Muscle of arm (tissue), 12 donors: ENCODE measurements around the gene PPM1E. TPM values are rescaled to one million over a fixed set of nuclear protein-coding genes. Genes with fewer than 3 reads are reported as not detected.
"Not testable (repeated sequence)": the region's sequence is repeated elsewhere in the genome, so short reads cannot be mapped to it uniquely, and the experiment has no call there.

ENCODE experiments used
- DNase-seq: peaks from one replicate; pipeline ENCODE4 v3.0.0-alpha.2; 2013
- polyA plus RNA-seq, 12 donors: library from polyadenylated mRNA; unstranded; fragments of 120-200 nt; gene quantifications; one replicate each; pipeline ENCODE4 v1.2.1, GENCODE V29; 2013; ENCODE audit not compliant: insufficient read length in 12 of 12

The PPM1E gene
- polyA plus RNA-seq, 12 donors: 0.97 to 2.6 (median 1.9) TPM; not detected in 1

DNA sequence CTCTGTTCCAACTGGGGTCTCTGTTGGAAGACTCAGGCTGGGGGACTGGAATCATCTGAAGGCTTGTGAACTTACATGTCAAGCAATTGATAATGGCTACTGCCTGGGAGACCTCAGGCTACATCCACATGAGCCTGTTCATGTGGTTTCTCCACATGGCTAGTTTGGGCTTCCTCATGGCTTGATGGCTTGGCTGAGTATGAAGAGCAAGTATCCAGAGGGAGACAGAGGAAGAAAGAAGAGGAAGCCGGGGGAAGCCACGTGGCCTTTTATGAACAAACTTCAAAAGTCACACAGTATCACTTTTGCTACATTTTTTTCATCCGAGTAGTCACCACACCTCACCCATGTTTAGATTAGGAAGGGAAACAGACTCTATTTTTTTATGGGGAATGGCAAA, 192.2 kb downstream of the PPM1E start:
- no peak for DNase-seq

DNA sequence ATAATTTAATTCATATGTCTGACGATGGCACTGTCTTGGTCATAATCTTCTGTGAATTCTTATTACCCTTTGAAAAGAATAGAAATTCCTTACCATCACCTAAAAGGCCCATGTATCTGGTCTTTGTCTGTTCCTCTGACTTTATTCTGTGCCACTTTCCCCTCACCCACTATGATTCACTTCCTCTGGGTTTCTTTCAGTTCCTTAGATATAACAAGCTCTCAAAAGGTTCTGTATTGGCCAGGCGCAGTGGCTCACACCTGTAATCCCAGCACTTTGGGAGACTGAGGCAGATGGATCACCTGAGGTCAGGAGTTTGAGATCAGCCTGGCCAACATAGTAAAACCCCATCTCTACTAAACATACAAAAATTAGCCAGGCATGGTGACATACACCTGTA, 198.7 kb downstream of the PPM1E start:
- DNase-seq: not testable (repeated sequence)

DNA sequence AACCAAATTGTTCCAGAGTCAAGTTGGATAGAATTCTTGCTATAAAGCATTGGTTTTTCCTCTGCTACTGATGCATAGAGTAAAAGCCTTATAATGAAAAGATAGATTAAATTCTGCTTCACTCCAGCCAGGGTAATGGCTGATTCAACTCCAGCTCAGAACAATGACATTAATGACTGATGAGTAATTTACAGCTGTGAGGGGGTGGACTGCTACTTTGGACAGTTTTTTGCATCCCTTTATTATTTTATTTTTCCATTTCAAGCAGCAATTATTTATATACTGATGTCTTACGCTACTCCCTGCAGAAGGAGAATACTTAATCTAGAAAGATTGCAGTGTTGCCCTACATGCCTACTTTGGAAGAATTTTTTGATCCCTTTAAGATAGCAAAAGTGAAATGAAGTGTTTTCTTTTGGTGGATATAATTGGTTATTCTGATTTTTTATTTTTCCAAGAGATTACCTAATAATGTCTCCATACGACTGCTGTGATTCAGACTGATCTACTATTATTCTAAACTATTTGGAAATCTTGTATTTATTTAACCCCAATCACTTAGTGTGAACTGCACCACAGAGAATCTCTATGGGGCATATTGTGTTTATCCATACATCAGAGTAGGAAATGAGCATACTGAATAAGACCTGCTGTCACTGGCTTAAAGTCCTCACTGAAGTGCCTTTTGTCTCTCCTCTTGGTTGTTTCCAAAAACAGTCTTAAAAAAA, 201.5 kb downstream of the PPM1E start:
- no peak for DNase-seq

DNA sequence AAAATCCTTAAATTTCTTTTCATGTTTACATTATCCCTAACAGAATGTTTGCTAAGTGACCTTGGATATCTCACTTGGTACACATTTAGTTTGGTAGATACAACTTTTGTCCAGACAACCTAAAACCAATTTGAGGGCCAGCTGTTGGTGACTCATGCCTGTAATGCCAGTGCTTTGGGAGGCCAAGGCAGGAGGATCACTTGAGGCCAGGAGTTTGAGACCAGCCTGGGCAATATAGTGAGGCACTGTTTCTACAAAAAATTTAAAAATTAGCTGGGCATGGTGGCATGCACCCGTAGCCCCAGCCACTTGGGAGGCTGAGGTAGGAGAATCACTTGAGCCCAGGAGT, 202.0 kb downstream of the PPM1E start:
- not testable (repeated sequence) for DNase-seq

DNA sequence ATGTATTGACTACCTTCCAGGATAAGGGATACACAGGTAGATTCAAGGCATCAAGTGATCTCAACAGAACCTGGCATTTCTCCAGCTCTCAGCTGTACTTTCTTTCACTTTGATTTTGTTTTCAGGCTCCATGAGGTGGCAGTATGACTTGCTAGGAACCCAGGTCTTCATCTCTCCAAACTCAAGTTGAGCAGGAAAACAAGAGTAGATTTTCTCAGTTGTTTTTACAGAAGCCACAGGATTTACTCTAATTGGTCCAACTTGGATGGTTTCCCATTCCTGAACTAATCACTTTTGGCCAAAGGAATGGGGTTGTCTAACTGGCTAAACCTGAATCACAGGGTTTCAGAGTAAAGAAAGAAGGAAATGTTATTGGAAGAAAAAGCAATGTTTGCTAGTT, 204.4 kb downstream of the PPM1E start:
- no peak for DNase-seq

DNA sequence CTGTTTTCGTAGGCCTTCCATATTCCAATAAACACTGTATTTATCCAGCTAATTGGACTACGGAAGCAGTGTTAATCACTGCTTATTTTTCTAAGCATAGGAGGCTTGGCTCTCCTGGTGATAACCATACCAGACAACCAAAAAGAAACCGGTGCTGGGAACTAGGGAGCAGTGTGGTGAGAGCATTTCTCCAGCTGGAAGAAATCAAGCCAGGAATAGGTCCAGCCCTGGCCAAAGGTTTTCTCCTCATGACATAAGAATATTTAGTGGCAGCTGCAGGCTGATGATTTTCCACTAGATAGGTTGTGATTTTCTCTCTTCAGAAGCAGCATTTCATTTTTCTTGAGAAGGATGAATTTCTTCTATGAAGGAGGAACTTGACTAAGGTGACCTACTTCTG, 209.6 kb downstream of the PPM1E start:
- DNase-seq: peak; percentile 7

DNA sequence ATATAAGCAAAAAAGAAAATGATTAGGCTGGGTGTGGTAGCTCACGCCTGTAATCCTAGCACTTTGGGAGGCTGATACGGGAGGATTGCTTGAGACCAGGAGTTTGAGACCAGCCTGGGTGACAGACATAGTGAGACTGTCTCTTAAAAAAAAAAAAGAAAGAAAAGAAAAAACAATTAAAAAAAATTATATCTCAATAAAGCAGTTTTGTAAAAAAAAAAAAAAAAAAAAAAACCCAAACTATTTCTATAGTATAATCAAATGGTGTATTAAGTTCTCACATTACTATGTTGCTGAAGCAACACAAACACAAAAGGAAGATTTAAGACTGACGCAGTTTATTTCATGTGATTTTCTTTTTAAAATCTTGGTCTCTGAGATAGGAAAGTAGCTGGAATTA, 210.6 kb downstream of the PPM1E start:
- no peak for DNase-seq

DNA sequence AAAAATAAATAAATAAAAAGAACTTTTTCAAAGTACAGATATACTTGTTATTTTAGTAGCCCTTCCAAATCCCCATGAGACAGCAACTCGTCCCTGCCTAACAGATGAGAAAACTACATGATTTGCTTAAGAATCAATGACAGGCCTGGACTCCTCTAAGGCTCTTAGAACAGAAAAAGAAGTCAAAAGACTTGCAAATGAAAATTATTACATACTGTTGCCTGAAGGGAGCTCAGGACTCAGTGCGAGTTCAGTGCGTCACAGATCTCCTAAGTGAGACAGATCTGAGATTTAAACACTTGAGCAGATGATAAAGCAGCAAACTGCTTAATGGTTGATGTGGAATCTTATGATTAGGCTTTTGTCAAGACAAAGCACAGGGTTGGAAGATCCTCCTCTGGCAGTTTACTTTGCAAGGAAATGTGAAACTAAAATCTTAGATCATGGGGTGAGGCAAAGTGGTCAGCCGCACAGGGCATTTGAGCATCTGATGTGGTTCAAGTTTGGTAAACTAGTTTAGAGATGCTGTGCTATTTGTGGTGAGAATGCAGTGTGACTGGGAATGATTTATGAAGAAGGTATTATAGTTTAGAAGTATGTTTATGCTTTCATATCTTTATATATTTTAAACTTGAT, 212.9 kb downstream of the PPM1E start:
- DNase-seq: no peak

DNA sequence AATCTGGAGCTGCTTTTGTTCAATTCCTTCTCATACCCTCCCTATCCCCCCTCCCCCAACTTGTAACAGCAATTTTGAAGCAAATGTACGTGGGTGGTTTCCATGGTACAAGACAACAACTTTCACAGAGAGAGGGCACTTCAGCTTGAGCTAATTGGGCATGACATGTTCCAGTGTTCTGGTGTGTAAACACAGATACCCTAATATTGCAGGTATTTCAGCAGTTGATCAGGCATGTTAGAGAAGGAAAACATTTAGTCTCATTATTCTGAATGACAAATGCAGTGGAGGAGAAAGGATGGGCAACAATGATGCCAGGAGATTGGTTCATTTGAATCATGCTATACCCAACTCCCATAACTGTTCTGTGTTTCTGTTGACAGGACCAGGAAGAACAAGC, 213.5 kb downstream of the PPM1E start:
- no peak for DNase-seq

DNA sequence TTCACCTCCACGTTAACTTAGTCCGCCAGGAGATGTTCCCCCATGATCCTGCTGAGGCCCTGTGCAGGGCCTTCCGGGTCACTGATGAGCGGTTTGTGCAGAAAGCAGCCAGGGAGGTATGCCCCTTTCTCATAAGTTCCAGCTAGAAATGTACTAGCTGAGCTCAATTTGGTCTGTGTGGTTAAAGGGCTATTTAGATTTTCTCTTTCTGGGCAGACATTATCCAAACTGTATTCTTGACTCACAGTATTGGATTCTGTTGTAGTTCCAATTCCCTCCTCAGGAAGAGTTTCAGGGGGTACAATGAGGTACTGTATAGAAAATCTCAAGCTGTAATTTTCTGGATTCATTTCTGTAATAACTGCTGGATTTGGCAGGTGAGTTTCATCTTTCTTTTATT, 214.0 kb downstream of the PPM1E start:
- no peak for DNase-seq

DNA sequence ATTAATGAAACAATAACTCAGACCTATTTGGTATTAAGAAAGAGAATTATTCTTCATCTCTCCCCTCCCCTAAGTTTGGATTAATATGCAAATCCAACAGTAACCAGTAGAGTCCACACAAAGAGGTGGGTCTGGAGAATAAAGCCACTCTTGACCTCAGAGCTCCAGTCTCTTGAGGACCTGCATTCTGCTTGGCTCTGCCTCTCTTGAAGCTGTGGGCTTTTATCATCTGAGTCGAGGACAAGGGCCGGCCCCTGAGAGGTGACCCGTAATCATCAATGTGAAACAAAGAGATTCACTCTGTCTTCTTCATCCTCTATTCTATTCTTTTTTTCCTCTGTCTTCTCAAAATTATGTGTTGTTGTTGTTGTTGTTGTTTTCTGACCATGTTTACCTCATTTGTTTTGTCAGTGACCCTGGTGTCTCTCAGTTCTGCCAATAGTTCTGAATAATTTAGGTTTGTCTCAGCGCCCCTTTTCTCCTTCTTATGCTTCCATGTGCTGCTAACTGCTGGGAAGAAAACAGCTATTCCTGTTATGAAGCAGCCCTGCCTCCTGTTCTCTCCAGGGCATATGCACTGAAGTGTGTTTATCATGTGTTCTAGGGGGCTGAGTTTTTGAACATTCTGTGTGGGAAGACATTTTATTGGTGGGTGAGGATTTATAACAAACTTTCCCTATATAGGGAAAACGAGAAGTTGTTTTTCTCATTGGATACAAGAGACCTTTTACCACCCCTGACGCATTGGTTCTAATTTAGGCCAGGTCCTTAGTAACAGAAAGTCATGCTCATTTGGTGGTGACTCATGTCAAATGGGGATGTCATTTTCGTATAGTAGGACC, 215.2 kb downstream of the PPM1E start:
- DNase-seq: no peak

DNA sequence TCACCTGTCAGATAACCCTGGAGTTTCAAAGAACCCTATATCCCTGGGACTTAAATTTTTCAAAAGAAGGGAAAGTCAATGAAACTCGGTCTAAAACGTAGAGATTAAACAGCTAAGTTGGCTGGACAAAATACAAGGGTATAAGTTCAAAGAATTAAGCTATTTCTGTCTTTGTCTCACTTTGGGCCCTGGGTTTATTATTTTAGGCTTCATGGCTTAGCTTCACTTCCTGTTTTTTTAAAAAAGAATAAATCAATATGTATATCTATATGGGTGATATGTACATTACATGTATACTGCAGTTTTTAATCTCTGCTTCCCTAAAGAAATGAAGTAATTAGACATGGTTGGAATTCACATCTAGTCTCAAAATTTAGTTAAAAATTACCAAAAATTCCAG, 218.7 kb downstream of the PPM1E start:
- DNase-seq: no peak

DNA sequence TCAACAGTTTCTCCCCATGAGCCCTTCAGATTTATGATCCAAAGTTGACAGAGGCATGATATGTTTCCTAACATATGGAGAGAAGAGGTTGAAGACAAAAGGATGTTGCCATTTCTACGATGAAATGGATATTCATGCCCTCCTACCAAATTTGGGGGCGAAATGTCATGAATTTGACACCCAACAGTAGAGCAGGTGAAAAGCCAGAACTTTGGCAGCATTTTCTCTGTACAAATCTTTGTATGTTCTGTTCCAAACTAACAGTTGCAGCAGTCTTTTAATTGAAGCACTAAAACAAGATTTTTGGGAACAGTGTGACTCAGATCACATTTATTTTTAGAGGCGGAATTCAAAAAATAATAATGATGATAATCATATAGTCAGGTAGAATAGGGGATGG, 220.9 kb downstream of the PPM1E start:
- DNase-seq: no peak

DNA sequence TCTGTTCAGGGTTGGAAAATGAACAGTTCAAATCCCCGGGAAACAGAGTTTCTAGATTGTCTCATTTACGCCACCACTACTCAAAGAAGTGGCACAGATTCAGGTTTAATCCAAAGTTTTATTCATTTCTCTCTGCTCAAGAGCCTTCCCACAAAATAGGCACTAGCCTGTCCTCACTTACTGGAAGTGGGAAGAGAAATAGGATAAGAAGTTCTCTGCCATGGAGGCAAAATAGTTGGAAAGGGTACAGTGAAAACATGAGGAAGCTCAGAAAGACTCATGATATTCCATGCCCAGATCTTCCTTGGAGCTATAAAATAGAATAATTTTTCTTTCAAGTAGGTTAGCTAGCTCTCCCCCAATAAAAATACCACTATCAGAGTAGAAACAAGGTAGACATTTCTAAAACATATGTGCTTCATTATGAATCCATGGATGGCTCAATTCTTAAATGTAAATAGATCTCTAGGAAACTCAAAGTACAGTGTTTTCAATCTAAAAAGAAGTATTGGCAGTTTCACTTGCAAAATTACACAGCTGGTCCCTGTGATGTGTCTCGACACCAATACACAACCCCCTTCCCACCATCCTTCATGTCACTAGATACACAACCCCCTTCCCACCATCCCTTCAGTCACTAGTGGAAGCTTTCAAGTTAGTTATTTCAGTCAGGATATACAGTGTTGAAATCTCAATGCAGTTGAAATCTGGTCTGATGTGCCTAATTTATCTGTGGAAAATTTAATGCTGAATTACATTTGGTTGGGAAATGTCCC, 225.2 kb downstream of the PPM1E start:
- no peak for DNase-seq

DNA sequence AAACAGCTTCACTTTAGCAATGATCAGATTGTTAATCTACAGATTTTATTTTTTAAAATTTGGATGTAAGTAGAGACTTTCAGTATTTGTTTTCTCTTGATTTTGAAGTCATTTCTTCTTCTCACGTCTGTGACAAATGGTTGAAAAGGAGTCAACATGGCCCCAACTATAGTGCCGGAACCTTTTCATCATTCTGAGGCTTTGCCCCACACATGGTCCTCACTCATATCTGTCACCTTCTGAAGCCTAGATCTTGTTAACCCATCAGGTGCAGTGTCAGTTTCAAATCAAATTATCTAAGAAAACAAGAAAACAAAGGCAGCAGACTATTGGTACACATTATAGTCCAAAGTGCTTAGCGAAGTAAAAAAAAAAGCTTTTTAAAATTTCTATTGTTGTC, 227.0 kb downstream of the PPM1E start:
- DNase-seq: no peak

DNA sequence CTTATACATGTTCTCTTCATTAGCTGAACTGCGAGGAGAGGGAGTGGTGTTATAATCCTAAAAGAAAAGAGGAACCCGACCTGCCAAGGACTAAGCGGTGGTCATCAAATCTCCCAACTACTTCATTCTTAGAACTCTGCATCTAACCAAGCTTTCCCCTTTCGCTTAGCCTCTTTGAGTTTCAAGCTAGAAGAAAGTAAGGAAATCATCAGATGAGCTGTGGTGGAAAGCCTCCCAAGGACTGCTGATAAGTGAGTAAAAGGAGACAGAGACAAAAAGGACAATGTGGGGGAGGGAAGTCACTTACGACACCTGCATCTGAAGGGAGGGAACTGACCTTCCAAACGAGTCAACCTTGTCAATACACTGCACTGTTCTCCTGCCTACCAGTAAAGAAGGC, 229.7 kb downstream of the PPM1E start:
- DNase-seq: no peak

DNA sequence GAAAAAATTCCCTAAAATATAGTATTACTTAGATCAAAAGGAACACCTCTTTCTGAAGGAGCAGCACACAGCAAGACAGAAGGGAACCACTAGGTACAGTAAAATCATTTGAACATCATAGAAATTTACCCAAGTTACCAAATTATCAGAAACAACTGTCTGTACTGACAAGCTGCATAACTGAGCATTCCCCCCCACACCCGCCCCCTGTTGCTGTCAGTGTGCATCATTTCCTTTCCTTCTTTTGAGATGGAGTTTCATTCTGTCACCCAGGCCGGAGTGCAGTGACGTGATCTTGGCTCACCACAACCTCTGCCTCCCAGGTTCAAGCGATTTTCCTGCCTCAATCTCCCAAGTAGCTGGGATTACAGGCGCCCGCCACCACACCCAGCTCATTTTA, 230.3 kb downstream of the PPM1E start:
- DNase-seq: no peak

DNA sequence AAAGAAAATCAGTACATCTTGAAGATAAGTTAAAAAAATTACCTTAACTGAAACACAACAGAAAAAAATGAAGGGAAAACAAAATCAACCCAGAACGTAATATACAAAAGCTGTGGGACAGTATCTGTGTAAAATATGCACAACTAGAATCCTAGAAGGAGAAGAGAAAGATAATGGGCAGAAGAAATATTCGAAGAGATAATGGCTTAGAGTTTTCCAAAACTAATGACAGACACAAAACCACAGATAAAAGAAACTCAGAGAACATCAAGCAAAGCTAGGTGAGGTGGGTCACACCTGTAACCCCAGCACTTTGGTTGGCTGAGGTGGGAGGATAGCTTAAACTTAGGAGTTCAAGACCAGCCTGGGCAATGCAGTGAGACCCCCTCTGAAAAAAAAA, 234.0 kb downstream of the PPM1E start:
- DNase-seq: no peak

DNA sequence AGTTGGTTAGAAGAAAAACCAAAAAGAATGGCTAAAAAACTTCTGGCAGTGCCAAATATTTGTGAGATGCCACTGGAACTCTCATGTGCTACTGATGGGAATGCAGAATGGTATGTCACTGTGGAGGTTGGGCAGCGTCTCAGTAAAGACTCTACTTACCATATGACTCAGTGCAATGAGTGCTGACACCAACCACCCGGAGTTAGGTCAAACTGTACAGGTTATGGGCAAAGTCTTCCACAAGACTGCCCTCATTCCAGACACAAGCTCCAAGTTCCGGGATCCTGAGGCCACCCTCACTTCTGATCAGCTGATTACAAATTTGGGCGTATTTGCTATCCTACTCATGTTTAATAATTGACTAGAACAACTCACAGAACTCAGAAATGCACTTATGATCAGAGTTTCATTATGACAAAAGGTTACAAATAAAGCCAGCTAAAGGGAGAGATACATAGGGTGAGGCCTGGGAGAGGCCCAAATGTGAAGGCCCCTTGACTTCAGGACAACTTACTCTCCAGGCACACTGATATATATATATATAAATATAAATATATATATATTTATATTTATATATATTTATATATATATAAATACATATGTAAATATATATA, 236.2 kb downstream of the PPM1E start:
- no peak for DNase-seq

DNA sequence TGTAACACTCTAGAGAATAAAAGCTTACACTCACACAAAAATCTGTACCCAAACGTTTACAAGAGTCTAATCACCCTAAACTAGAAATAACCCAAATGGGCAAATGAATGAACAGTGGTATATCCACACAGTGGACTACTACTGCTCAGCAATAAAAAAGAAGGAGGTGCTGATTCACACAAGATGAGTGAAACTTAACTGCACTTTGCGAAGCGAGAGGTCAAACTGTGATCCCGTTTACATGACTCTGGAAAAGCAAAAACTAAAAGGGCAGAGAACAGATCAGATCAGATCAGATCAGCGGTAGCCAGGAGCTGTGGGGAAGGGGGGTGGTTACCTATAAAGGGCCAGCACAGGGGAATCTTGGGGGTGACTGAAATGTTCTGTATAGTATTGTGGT, 237.7 kb downstream of the PPM1E start:
- no peak for DNase-seq

DNA sequence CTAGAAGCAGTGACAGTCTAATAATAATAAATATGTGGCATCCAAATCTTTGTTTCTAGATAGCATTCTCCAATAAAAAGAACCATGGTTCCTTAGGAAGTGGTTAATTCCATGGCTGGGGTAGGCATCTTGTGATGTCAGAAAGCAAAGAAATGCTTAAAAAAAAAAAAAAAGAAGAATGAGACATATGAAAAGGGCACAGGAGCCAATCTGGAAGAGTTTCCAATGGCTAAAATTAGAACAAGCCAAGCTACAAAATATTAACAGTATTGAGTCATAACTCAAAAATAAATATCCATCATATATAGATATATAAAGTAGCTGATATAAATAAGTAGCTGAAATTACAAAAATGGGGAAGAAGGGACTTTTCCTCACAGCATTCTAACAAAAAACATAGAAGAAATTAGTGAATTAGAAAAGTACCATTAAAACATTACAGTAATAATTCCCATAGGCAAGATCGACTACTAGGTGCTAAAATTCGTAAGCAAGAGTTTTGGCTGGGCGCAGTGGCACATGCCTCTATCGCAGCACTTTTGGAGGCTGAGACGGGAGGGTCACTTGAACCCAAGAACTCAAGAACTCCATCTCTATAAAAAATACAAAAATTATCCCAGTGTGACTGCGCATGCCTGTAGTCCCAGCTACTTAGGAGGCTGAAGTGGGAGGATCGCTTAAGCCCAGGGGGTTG, 239.7 kb downstream of the PPM1E start:
- DNase-seq: no peak
